ENCODE results near the gene PTPRK.

DNA sequence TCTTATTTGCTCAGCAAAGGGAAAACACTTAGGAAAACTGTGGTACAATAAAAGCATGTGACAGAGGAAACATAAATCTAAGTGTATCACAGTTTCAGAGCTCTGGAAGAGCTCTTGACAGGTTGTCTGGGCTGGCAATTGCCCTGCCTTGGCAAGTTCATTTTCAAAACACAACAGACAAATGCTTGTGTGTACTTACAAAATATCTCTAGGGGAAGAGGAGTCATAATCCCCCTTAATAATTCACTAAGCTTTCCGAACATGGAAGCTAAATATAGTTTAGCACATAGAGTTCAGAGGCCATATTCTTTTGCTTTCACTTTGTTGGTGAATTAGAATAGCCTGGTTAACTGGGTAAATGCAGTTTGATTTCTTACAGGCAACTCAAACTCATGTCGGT is 407.9 kb downstream of the PTPRK start:
- no peak for TF ChIP-seq POLR2A (IDR thresholded peaks at IDR 0.05)
- TF ChIP-seq, protein P1, sequence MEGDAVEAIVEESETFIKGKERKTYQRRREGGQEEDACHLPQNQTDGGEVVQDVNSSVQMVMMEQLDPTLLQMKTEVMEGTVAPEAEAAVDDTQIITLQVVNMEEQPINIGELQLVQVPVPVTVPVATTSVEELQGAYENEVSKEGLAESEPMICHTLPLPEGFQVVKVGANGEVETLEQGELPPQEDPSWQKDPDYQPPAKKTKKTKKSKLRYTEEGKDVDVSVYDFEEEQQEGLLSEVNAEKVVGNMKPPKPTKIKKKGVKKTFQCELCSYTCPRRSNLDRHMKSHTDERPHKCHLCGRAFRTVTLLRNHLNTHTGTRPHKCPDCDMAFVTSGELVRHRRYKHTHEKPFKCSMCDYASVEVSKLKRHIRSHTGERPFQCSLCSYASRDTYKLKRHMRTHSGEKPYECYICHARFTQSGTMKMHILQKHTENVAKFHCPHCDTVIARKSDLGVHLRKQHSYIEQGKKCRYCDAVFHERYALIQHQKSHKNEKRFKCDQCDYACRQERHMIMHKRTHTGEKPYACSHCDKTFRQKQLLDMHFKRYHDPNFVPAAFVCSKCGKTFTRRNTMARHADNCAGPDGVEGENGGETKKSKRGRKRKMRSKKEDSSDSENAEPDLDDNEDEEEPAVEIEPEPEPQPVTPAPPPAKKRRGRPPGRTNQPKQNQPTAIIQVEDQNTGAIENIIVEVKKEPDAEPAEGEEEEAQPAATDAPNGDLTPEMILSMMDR (IDR thresholded peaks at IDR 0.05) = no peak

Data from lower leg skin (tissue), 3 donors.